GM21576 (cell line): ENCODE data around the gene POU2AF1.
"Not testable (repeated sequence)": the region's sequence is repeated elsewhere in the genome, so short reads cannot be mapped to it uniquely, and the experiment has no call there.

Source experiments
- ATAC-seq: cut with Tn5 transposase; IDR thresholded peaks from one replicate; pipeline ENCODE4 v1.9.1; 2021; ENCODE audit warnings: mild to moderate bottlenecking, moderate library complexity; ENCODE audit not compliant: unreplicated experiment

The POU2AF1 gene

DNA sequence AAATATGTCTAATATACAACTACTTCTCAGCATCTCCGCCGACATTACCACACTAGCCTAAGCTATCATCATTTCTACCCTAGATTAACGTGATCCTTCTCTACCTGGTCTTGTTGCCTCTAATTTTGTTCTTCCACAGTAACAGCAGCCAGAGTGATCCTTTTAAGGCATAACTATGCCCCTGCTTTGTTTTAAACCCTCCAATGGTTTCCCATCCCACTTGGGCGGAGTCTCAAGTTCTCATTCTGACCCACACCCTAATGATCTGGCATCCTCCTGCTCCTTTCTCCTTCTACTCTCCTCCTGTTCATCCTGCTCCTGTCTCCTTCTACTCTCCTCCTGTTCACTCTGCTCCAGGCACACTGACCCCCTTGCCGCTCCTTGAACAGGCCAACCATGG lies 31.9 kb upstream of the POU2AF1 start:
- ATAC-seq = no peak

DNA sequence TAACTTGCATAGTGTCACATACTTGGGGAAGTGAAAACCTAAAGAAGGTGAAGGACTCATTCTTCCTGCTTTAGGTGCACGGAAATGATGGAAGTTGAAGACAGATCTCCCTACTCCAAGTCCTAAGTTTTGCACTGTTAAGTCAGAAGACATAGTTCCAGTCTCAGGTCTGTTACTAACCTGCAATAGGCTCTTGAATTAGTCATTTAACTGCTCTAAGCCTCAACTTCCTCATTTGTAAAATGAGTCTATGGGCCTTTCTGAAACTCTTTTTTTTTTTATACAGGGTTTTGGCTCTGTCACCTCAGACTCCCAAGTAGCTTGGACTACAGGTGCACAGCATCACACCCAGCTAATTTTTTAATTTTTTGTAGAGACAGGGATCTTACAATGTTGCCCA lies 30.8 kb upstream of the POU2AF1 start:
- peak; percentile 58 for ATAC-seq

GRCh38 chr11:111408789-111409727 lies 30.0 kb upstream of the POU2AF1 start:
- peak; percentile 35 for ATAC-seq

- ATAC-seq = no peak
Observed at GRCh38 chr11:111407652-111408051, 28.6 kb upstream of the POU2AF1 start.

- no peak for ATAC-seq
Observed at GRCh38 chr11:111406589-111406988, 27.5 kb upstream of the POU2AF1 start.

DNA sequence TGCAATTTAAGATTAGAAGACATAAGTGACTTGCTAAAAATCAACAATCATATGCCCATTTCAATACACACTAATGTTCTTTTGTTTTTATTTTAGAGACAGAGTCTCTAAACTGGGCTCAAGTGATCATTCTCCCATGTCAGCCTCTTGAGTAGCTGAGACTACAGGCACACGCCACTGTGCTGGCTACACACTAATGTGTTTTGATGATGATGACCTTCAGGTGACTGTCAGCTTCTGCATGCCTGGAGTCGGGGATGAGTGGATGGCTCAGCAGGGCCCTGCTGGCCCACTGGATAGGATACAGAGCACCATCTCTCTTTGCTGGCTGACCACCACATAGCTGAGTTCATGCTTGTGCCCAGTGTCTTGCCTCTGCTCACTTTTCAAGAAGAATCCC lies 27.0 kb upstream of the POU2AF1 start:
- no peak for ATAC-seq

DNA sequence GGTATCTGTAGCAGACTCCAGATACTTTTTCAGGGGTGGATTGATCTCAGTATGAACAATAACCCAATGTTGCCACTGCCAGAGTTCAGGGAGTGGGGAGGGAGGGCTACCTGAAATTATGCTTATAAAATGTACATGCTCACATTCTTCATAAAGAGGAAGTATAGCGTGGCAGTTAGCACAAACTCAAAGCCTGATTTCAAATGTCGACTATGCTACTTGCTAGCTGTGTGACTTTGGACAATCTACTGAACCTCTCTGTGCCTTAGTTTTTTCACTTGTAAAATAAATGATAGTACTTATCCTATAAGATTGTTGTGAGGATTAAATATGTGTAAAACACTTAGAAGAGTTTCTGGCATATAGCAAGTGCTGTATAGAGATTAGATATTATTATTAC lies 26.5 kb upstream of the POU2AF1 start:
- ATAC-seq = no peak

- no peak for ATAC-seq
Observed at GRCh38 chr11:111403051-111403726, 24.1 kb upstream of the POU2AF1 start.

- no peak for ATAC-seq
Observed at GRCh38 chr11:111402411-111402810, 23.3 kb upstream of the POU2AF1 start.

GRCh38 chr11:111401957-111402356 lies 22.9 kb upstream of the POU2AF1 start:
- not testable (repeated sequence) for ATAC-seq

- ATAC-seq = no peak
Observed at GRCh38 chr11:111400595-111400994, 21.5 kb upstream of the POU2AF1 start.

DNA sequence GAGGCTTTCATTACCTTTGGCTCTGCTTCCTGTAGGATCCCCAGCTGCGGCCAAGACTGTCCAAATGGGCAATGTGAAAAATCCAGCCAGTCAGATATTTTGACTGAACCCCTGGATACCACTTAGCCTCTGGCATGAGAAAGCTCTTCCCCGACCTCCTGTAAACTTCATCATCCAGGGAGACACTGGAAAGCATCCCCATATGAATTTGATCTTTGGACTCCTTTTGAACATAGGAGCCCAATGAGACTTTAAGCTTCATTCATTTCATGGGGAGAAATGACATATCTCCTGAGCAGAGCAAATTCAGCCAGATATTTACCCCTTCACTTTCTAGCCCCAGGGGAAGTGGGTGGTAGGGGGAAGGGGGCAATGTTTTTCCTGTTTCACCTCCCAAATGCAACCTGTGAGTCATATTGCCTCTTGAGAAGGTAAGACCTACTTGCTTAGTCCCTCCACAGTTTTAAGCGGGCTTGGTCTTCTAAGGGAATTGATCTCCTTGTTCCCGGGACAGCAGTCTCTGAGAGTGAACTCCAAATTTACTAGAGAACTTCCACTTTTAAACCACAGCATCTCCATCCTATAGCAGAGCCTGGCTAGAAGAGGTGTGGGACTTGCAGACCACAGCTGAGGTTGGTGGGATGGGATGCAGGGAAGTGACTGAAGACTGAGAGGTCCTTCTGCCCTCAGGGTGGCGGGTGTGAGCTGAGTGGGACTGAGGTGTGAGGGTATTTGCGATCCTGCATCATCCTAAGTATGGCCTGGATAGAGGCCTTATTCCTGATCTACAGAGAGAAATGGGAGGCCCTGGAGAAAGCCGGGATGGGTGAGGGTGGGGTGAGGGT lies 20.3 kb upstream of the POU2AF1 start:
- peak; percentile 40 for ATAC-seq

GRCh38 chr11:111397034-111397433 lies 18.0 kb upstream of the POU2AF1 start:
- no peak for ATAC-seq

- ATAC-seq = no peak
Observed at GRCh38 chr11:111395749-111396148, 16.7 kb upstream of the POU2AF1 start.

GRCh38 chr11:111395081-111395480 lies 16.0 kb upstream of the POU2AF1 start:
- no peak for ATAC-seq

DNA sequence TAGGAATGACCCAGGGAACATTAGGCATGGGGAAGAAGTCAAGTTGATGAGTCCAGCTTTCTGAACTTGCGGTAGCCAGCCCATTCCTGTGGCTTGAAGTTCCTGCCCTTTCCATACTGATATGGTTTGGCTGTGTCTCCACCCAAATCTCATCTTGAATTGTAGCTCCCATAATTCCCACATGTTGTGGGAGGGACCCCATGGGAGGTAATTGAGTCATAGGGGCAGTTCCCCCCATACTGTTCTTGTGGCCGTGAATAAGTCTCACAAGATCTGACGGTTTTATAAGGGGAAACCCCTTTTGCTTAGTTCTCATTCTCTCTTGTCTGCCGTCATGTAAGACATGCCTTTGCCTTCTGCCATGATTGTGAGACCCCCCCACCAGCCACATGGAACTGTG lies 15.1 kb upstream of the POU2AF1 start:
- ATAC-seq = not testable (repeated sequence)

DNA sequence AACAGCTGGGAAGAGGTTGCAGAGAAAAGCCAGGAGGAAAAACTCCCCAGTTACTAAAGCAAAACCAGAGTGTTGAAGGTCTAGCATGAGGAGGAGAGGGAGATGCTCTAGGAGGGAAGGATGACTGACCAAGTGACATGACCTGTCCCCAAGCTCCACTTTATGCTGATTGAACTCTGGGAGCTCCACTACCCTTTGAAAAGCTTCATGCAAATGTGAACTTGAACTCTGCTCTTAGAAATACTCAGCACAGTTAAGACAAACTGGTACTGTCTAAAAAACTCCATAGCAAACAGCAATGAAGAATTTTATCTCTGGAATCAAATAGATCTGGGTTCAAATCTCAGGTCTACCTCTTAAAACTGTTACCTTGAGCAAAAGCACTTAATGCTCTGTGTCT lies 14.5 kb upstream of the POU2AF1 start:
- ATAC-seq = no peak

- ATAC-seq = no peak
Observed at GRCh38 chr11:111393096-111393495, 14.0 kb upstream of the POU2AF1 start.

GRCh38 chr11:111392552-111392951 lies 13.5 kb upstream of the POU2AF1 start:
- ATAC-seq = no peak

GRCh38 chr11:111391328-111392124 lies 12.5 kb upstream of the POU2AF1 start:
- ATAC-seq = no peak
